HL-60 (cell line): ENCODE measurements around the gene WAPL.
"Not testable (repeated sequence)": the region's sequence is repeated elsewhere in the genome, so short reads cannot be mapped to it uniquely, and the experiment has no call there.

ENCODE experiments used
- DNase-seq, 2 experiments: peaks; one replicate each; pipeline ENCODE4 v3.0.0-alpha.2; 2010 to 2020; ENCODE audit warnings: low read depth in 1 of 2, low spot score in 1 of 2
- H3K27ac ChIP-seq: fragments of 250-450 bp; sonication (Bioruptor Pico); replicated peaks from 2 replicates; pipeline ENCODE4 v1.5.1; 2020; ENCODE audit warnings: mild to moderate bottlenecking, moderate library complexity
- H3K27me3 ChIP-seq: fragments of 250-450 bp; sonication (Bioruptor Pico); 2 replicates; pipeline ENCODE4 v1.5.1; 2021; ENCODE audit warnings: mild to moderate bottlenecking, moderate library complexity; ENCODE audit not compliant: insufficient read depth, poor library complexity, severe bottlenecking
- H3K4me3 ChIP-seq: replicated peaks from 2 replicates; pipeline ENCODE4 v1.5.1; 2011; ENCODE audit warnings: mild to moderate bottlenecking, control low read depth, low read length; ENCODE audit not compliant: insufficient read depth
- CTCF ChIP-seq: IDR thresholded peaks from one replicate; pipeline ENCODE4 v1.5.1; 2011; ENCODE audit warnings: low read length, control low read depth, inconsistent platforms; ENCODE audit not compliant: insufficient read depth
- GABPA ChIP-seq: IDR thresholded peaks from 2 replicates; pipeline ENCODE4 v1.6.1; 2012; ENCODE audit warnings: low read depth
- POLR2AphosphoS5 ChIP-seq: IDR thresholded peaks from 2 replicates; pipeline ENCODE4 v1.6.1; 2012; ENCODE audit warnings: low read depth
- REST ChIP-seq: IDR thresholded peaks from 2 replicates; pipeline ENCODE4 v1.6.1; 2012; ENCODE audit warnings: low read depth; ENCODE audit not compliant: insufficient replicate concordance
- SPI1 ChIP-seq: IDR thresholded peaks from 2 replicates; pipeline ENCODE4 v1.6.1; 2012; ENCODE audit warnings: low read depth, mild to moderate bottlenecking, borderline replicate concordance

The WAPL gene

GRCh38 chr10:86389441-86390193 is 132.0 kb downstream of the WAPL start:
- TF ChIP-seq SPI1 = no peak
- TF ChIP-seq CTCF = no peak
- no peak for TF ChIP-seq REST
- no peak for TF ChIP-seq POLR2AphosphoS5
- no peak for TF ChIP-seq GABPA
- no peak for DNase-seq
- H3K27ac ChIP-seq = no peak overlapping the region
- H3K4me3 ChIP-seq = no peak overlapping the region
- H3K27me3 ChIP-seq = no peaks in the 10 kb centered on the region

- not testable (repeated sequence) for H3K4me3 ChIP-seq, H3K27me3 ChIP-seq, DNase-seq, H3K27ac ChIP-seq
These were observed 132.5 kb downstream of the WAPL start for GRCh38 chr10:86389109-86389440.

GRCh38 chr10:86388119-86388704 is 133.4 kb downstream of the WAPL start:
- Histone ChIP-seq H3K27me3 (no peaks in the 10 kb centered on the region), H3K4me3 (no peak overlapping the region)
- no peak for DNase-seq

More at GRCh38 chr10:86388119-86388704, 133.4 kb downstream of the WAPL start:
- H3K27ac ChIP-seq = no peak overlapping the region
- TF ChIP-seq SPI1 (no peak), CTCF (no peak), GABPA (no peak), POLR2AphosphoS5 (no peak), REST (no peak)
